ENCODE measurements around the gene NPY2R.

The NPY2R gene

GRCh38 chr4:155241664-155242063 is 33.2 kb downstream of the NPY2R start:
- no peak for TF ChIP-seq CTCF (IDR thresholded peaks at IDR 0.05; ENCODE audit: low read depth, low read length, missing control alignments)
- no peak for DNase-seq (ENCODE audit: low read depth)
- no peak overlapping the region for H3K4me3 ChIP-seq (ENCODE audit: low read depth, low read length)
- in situ Hi-C loops (cut with HindIII; ENCODE audit: low sequenced_read_pairs) = no loop called here

GRCh38 chr4:155245105-155245504 is 36.7 kb downstream of the NPY2R start:
- in situ Hi-C loops (cut with HindIII; ENCODE audit: low sequenced_read_pairs) = no loop called here
- no peak for TF ChIP-seq CTCF (IDR thresholded peaks at IDR 0.05; ENCODE audit: low read depth, low read length, missing control alignments)
- no peak for DNase-seq (ENCODE audit: low read depth)
- H3K4me3 ChIP-seq (ENCODE audit: low read depth, low read length) = no peak overlapping the region

- DNase-seq (ENCODE audit: low read depth) = no peak
- TF ChIP-seq CTCF (IDR thresholded peaks at IDR 0.05; ENCODE audit: low read depth, low read length, missing control alignments) = no peak
- H3K4me3 ChIP-seq (ENCODE audit: low read depth, low read length) = no peak overlapping the region
- in situ Hi-C loops (cut with HindIII; ENCODE audit: low sequenced_read_pairs) = no loop called here
Observed at GRCh38 chr4:155248002-155248896, 39.8 kb downstream of the NPY2R start.

GRCh38 chr4:155249016-155249566 is 40.7 kb downstream of the NPY2R start:
- in situ Hi-C loops (cut with HindIII; ENCODE audit: low sequenced_read_pairs) = no loop called here
- no peak for TF ChIP-seq CTCF (IDR thresholded peaks at IDR 0.05; ENCODE audit: low read depth, low read length, missing control alignments)
- H3K4me3 ChIP-seq (ENCODE audit: low read depth, low read length) = no peak overlapping the region
- DNase-seq (ENCODE audit: low read depth) = no peak

- no peak overlapping the region for H3K4me3 ChIP-seq (ENCODE audit: low read depth, low read length)
- no peak for TF ChIP-seq CTCF (IDR thresholded peaks at IDR 0.05; ENCODE audit: low read depth, low read length, missing control alignments)
- DNase-seq (ENCODE audit: low read depth) = no peak
- in situ Hi-C loops (cut with HindIII; ENCODE audit: low sequenced_read_pairs) = no loop called here
Observed at GRCh38 chr4:155252327-155252726, 43.9 kb downstream of the NPY2R start.

GRCh38 chr4:155263480-155263879 is 55.0 kb downstream of the NPY2R start:
- no peak overlapping the region for H3K4me3 ChIP-seq (ENCODE audit: low read depth, low read length)
- TF ChIP-seq CTCF (IDR thresholded peaks at IDR 0.05; ENCODE audit: low read depth, low read length, missing control alignments) = no peak
- in situ Hi-C loops (cut with HindIII; ENCODE audit: low sequenced_read_pairs) = no loop called here
- no peak for DNase-seq (ENCODE audit: low read depth)

Measured in astrocyte of the cerebellum (primary cell).